ENCODE data around the gene FAM13A. TPM values are rescaled to one million over a fixed set of nuclear protein-coding genes. Genes with fewer than 3 reads are reported as not detected.

FAM13A gene
- total and polyA plus RNA-seq, 2 of the 13 experiments (the other 11 are each of a cell fraction or from before 2014, with no cell fraction given), result 1.2 to 36.2 TPM

GRCh38 chr4:88919056-88919455 lies 137.9 kb downstream of the FAM13A start:
- no peaks in the 10 kb centered on the region for H4K20me1 ChIP-seq (ENCODE audit: insufficient read depth, low read length)
- H3K4me2 ChIP-seq (ENCODE audit: low read depth, low read length), result no peak overlapping the region
- H3K4me3 ChIP-seq (replicated peaks in 1 of 3; ENCODE audit: insufficient read depth in 1 of 3, low read depth in 2 of 3, low read length in 3 of 3), result no peak overlapping the region
- no peaks in the 10 kb centered on the region for H3K9me3 ChIP-seq (ENCODE audit: low read length)
- H3K4me1 ChIP-seq (ENCODE audit: insufficient read depth, low read length), result no peaks in the 10 kb centered on the region
- CTCF ChIA-PET (ENCODE audit: low intra/inter-chr PET ratio, low total read pairs), result no interaction called here
- H3K9ac ChIP-seq (ENCODE audit: insufficient read depth, low read depth, low read length), result no peak overlapping the region
- POLR2A ChIA-PET, result no interaction called here
- no peak for DNase-seq (ENCODE audit: low spot score)
- no peaks in the 10 kb centered on the region for H3K27me3 ChIP-seq (ENCODE audit: control insufficient read depth in 1 of 2, insufficient read depth in 2 of 2, low read length in 2 of 2)
- H3K27ac ChIP-seq (ENCODE audit: extremely low read length, insufficient read depth, low read length), result no peak overlapping the region
- ATAC-seq, result no peak
- no peaks in the 10 kb centered on the region for H3K36me3 ChIP-seq (replicated peaks in 1 of 2; ENCODE audit: control insufficient read depth in 1 of 2, insufficient read depth in 2 of 2, low read length in 2 of 2)
- FAIRE-seq, result no peak
- intact Hi-C loops (cut with micrococcal nuclease; ENCODE audit: unreplicated experiment), result no loop called here
- in situ Hi-C loops (cut with HindIII; ENCODE audit: extremely low pct_ligation_motif_present, low pct_unique_long_range_greater_than_20kb), result no loop called here
- TF ChIP-seq TCF7 (IDR thresholded peaks at IDR 0.05; ENCODE audit: low read depth) (no peak), MEIS2 (CRISPR knock-in tag; IDR thresholded peaks at IDR 0.05) (no peak), ADNP (CRISPR knock-in tag; IDR thresholded peaks at IDR 0.05) (no peak), KDM2A (CRISPR knock-in tag; IDR thresholded peaks at IDR 0.05; ENCODE audit: borderline replicate concordance, low read depth) (no peak), ZNF280B (CRISPR knock-in tag; IDR thresholded peaks at IDR 0.05; ENCODE audit: borderline replicate concordance) (no peak), ZSCAN9 (CRISPR knock-in tag; IDR thresholded peaks at IDR 0.05; ENCODE audit: borderline replicate concordance) (no peak), HIC2 (CRISPR knock-in tag; IDR thresholded peaks at IDR 0.05; ENCODE audit: low read depth) (no peak), RNF2 (conservative IDR thresholded peaks at IDR 0.05; ENCODE audit: low read depth) (no peak), ETV5 (CRISPR knock-in tag; IDR thresholded peaks at IDR 0.05; ENCODE audit: borderline replicate concordance) (no peak), THAP9 (CRISPR knock-in tag; IDR thresholded peaks at IDR 0.05; ENCODE audit: borderline replicate concordance) (no peak), ZNF652 (CRISPR knock-in tag; IDR thresholded peaks at IDR 0.05; ENCODE audit: borderline replicate concordance, low read depth) (no peak), MBNL3 (CRISPR knock-in tag; conservative IDR thresholded peaks at IDR 0.05) (no peak), BATF2 (CRISPR knock-in tag; IDR thresholded peaks at IDR 0.05) (no peak), NFYB (CRISPR knock-in tag; IDR thresholded peaks at IDR 0.05) (no peak), ZNF451 (CRISPR knock-in tag; IDR thresholded peaks at IDR 0.05) (no peak), ZNF446 (CRISPR knock-in tag; IDR thresholded peaks at IDR 0.05) (no peak), ETV6 (CRISPR knock-in tag; conservative IDR thresholded peaks at IDR 0.05) (no peak), ZFP41 (CRISPR knock-in tag; IDR thresholded peaks at IDR 0.05; ENCODE audit: borderline replicate concordance) (no peak), ZNF598 (CRISPR knock-in tag; IDR thresholded peaks at IDR 0.05; ENCODE audit: borderline replicate concordance) (no peak), PITX1 (CRISPR knock-in tag; IDR thresholded peaks at IDR 0.05) (no peak)
- BruUV-seq (replicated peaks), result no TSS peak
- no peaks in the 10 kb centered on the region for H3K79me2 ChIP-seq (ENCODE audit: insufficient read depth, low read length)
- H2AFZ ChIP-seq (ENCODE audit: low read length), result no peak overlapping the region
